Thyroid gland (tissue), 4 donors: ENCODE results near the gene CNNM4. TPM values are rescaled to one million over a fixed set of nuclear protein-coding genes. Genes with fewer than 3 reads are reported as not detected.

ENCODE experiments used
- DNase-seq, 2 donors: peaks; one replicate each; pipeline ENCODE4 v3.0.0-alpha.2; 2019
- H3K27ac ChIP-seq, 3 donors: fragments of 200-600 bp; sonication (generic); 1 replicate in 2 of 3; 2 replicates in 1 of 3; pipeline ENCODE4 v1.5.1; 2016 to 2019; ENCODE audit warnings: mild to moderate bottlenecking in 1 of 3, moderate library complexity in 1 of 3
- H3K27me3 ChIP-seq: fragments of 200-600 bp; sonication (generic); one replicate; pipeline ENCODE4 v1.5.1; 2019
- H3K36me3 ChIP-seq, 2 donors: fragments of 200-600 bp; sonication (generic); one replicate each; pipeline ENCODE4 v1.5.1; 2016 to 2019
- H3K4me1 ChIP-seq, 2 donors: fragments of 200-600 bp; sonication (generic); one replicate each; pipeline ENCODE4 v1.5.1; 2017 to 2019
- H3K4me3 ChIP-seq, 3 donors: fragments of 200-600 bp; sonication (generic); replicated peaks in 1 of 3; 1 replicate in 2 of 3; 2 replicates in 1 of 3; pipeline ENCODE4 v1.5.1; 2016; ENCODE audit warnings: mild to moderate bottlenecking in 1 of 3
- H3K9me3 ChIP-seq: fragments of 200-600 bp; sonication (generic); one replicate; pipeline ENCODE4 v1.5.1; 2017
- POLR2A ChIP-seq, 2 donors: fragments of 450-650 bp; IDR thresholded peaks; one replicate each; pipeline ENCODE4 v1.6.1; 2017; ENCODE audit warnings: antibody characterized with exemption in 2 of 2, mild to moderate bottlenecking in 2 of 2, moderate library complexity in 1 of 2
- WGBS, 2 donors: methylation state at CpG; one replicate each; pipeline ENCODE4 v1.1.5; 2017; 5-methylcytosine and 5-hydroxymethylcytosine counted together
- intact Hi-C: fragments of 100-400 bp; cut with DNase I; formaldehyde crosslinking; loops from one replicate; pipeline ENCODE4 v1.15.1; 2023
- total RNA-seq, 4 donors: library from RNA; depleted of rRNA; stranded (reverse); fragments of >200 nt; gene quantifications; one replicate each; pipeline ENCODE4 v1.2.3, GENCODE V29; 2016
- TF ChIP-seq, protein P1 (sequence below), 6 experiments: fragments of 200-600 bp in 3 of 6; fragments of 450-650 bp in 3 of 6; sonication (generic) in 3 of 6; IDR thresholded peaks; one replicate each; pipeline ENCODE4 v1.5.1; 2016 to 2019; ENCODE audit warnings: antibody characterized with exemption in 6 of 6, mild to moderate bottlenecking in 2 of 6, inconsistent platforms in 1 of 6, moderate library complexity in 1 of 6

CNNM4 gene
- total RNA-seq, 4 donors from 2014 or later = 6.6 to 9.5 (median 7.7) TPM

DNA sequence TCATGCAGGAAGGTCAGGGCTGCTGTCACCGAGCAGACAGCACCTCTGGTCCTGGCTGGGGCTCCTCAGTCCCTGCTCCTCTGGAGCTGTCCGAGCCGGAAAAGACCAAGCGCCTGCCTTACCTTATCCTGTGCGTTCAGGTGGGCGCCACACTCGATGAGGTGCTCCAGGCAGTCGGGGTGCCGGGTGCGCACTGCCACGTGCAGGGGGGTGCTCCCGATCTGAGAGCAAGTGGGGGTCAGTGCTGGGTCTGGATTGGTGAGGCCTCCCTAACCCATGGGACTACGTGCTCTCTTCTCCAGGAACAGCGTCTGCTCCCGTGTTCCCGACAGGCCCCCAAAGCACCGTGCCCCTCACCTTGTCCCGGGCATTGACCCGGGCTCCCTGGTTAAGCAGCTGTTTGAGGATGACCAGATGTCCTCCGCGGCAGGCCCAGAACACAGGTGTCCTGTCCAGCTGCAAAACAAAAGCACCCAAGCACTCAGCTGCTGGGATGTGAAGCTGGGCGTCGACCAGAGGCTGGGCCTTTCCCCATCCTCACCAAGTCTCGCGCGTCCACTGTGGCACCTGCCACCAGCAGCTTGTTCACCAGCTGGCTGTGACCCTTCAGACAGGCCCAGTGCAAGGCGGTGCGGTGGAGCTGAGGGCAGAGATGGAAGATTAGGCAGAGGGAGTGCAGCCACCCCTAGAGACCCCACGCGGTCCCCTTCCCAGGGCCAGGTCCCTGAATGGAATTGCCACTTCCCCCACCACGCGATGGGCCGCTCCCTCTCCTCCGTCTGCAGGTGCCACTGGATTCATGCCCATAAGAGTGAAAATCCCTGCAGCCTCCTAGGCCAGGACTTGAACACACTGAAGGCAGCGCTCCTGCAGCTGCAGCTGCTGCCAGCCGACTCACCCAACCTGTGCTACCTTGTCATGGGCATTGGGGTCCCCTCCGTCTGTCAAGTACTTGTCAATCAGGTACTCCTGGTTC lies 79.5 kb downstream of the CNNM4 start:
- no peaks in the 10 kb centered on the region for H3K36me3 ChIP-seq
- TF ChIP-seq, protein P1, sequence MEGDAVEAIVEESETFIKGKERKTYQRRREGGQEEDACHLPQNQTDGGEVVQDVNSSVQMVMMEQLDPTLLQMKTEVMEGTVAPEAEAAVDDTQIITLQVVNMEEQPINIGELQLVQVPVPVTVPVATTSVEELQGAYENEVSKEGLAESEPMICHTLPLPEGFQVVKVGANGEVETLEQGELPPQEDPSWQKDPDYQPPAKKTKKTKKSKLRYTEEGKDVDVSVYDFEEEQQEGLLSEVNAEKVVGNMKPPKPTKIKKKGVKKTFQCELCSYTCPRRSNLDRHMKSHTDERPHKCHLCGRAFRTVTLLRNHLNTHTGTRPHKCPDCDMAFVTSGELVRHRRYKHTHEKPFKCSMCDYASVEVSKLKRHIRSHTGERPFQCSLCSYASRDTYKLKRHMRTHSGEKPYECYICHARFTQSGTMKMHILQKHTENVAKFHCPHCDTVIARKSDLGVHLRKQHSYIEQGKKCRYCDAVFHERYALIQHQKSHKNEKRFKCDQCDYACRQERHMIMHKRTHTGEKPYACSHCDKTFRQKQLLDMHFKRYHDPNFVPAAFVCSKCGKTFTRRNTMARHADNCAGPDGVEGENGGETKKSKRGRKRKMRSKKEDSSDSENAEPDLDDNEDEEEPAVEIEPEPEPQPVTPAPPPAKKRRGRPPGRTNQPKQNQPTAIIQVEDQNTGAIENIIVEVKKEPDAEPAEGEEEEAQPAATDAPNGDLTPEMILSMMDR (IDR thresholded peaks at IDR 0.05) = no peak
- no peak for TF ChIP-seq POLR2A (IDR thresholded peaks at IDR 0.05)
- 91 to 92% methylated on average over 29 to 35 of the region's 37 CpGs for WGBS, 2 donors

DNA sequence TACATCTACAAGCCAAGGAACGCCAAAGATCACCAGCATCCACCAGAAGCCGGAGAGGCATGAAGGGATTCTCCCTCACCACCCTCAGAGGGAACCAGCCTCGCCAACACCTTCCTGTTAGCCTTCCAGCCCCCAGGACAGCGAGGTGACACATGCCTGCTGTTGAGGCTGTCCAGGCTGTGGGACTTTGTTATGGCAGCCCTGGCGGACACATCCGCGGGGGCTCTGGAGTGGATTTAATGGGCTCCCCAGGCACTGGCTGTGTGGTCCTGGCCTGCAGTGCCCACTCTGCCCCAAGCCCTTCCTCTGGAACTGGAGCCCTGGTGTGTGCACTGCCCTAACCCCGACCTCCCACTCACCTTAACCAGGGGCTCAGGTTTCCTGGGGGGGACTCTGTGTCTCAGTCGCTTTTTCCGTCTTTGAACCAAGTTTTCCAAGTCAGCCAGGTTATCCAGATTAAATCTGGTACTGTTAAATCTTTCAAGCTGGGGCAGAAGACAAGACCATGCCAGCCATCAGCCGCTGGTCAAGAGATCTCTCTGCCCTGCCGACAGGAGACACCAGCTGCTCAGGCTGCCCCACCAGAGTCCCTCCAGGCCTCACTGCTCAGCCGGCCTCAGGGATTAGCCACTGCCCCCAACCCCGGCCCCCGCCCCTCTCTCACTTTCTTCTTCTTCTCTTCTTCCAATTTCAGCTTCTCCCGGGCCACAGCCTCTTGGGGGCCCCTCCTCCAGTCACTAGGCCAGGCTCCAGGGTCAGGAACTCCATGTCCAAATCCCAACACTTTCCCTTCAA lies 81.2 kb downstream of the CNNM4 start:
- Histone ChIP-seq H3K36me3 (no peaks in the 10 kb centered on the region), H3K27me3 (no peaks in the 10 kb centered on the region), H3K4me1 (peaks cover 0 to 9% of the 10 kb centered on the region in 2 donors), H3K4me3 (no peak overlapping the region), H3K27ac (no peak overlapping the region), H3K9me3 (no peaks in the 10 kb centered on the region)
- DNase-seq = no peak
- WGBS, 2 donors = 84 to 88% methylated on average over 14 to 16 of the region's 16 CpGs
- intact Hi-C loops = no loop called here
- TF ChIP-seq, protein P1 (IDR thresholded peaks at IDR 0.05) = no peak
- no peak for TF ChIP-seq POLR2A (IDR thresholded peaks at IDR 0.05)

More for the DNA sequence above, 79.5 kb downstream of the CNNM4 start:
- no peaks in the 10 kb centered on the region for H3K27me3 ChIP-seq
- DNase-seq = no peak
- H3K4me1 ChIP-seq = peaks cover 0 to 9% of the 10 kb centered on the region in 2 donors
- H3K9me3 ChIP-seq = no peaks in the 10 kb centered on the region
- H3K4me3 ChIP-seq = no peak overlapping the region
- intact Hi-C loops = no loop called here
- no peak overlapping the region for H3K27ac ChIP-seq

DNA sequence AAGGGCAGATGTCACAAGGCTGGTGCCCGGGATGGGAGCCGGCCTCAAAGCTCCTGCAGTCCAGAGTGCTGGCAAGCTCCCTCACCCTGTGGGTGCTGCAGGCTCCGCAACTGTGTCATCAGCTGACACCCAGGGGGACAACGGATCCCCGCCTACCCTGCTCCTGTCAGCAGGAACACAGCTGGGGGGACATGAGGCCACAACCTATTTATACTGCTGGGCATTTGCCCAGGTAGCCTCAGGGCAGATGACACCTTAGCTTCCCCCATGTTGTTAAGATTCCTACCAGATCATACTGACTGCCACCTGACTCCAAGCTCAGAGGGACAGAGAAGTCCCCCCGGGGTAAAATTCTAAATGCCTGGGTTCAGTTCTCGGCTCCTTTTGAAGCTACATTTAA lies 81.9 kb downstream of the CNNM4 start:
- no peak for TF ChIP-seq POLR2A (IDR thresholded peaks at IDR 0.05)
- TF ChIP-seq, protein P1 (IDR thresholded peaks at IDR 0.05) = no peak
- Histone ChIP-seq H3K27me3 (no peaks in the 10 kb centered on the region), H3K36me3 (no peaks in the 10 kb centered on the region), H3K4me3 (no peak overlapping the region), H3K27ac (no peak overlapping the region), H3K4me1 (peaks cover 0 to 9% of the 10 kb centered on the region in 2 donors), H3K9me3 (no peaks in the 10 kb centered on the region)
- intact Hi-C loops = no loop called here
- no peak for DNase-seq
- 89 to 92% methylated on average over 6 to 7 of the region's 7 CpGs for WGBS, 2 donors

DNA sequence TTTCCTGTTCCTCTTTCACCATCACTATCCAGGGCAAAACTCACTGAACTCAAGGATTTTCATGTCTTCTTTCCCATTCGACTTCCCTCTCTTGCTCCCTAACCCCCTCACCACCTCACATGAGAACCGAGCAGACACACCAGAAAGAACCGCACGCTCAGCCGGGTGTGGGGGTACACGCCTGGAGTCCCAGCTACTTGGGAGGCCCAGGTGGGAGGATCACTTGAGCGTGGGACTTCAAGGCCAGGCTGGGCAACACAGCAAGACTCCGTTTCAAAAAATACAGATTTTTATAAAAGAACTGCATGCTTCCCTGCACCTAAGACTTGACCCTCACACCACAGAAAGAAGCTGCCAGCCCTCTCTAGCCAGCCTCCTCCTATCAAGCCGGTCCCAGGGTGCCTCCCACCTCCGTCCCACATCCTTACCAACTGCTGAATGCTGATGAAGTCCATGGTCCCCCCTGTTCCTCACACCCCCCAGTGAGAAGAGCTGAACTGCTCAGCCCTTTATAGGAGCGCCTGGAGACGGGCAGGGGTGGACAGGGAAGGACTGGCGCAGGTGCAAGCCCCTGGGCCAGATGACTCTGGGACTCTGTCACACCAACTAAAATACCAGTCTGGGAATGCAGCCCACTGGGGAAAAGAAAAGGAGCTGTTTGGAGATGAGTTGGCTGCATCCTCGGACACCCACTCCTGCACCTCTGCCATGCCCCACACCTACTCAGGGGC lies 83.0 kb downstream of the CNNM4 start, which contains the start of gene ANKRD23:
Gene ANKRD23 (minus strand): TSS at position 484 of the 731 bp plus-strand sequence. CDS start 29 bp downstream, at position 455.
- no peaks in the 10 kb centered on the region for H3K27me3 ChIP-seq
- H3K36me3 ChIP-seq = peaks cover 2 to 5% of the 10 kb centered on the region in 2 donors
- H3K4me3 ChIP-seq = no peak within 1 kb of the TSS
- intact Hi-C loops = no loop called here
- no peak for TF ChIP-seq POLR2A (IDR thresholded peaks at IDR 0.05)
- TF ChIP-seq, protein P1 (IDR thresholded peaks at IDR 0.05) = no peak
- no peaks in the 10 kb centered on the region for H3K9me3 ChIP-seq
- H3K27ac ChIP-seq = no peak within 1 kb of the TSS
- peaks cover 0 to 9% of the 10 kb centered on the region in 2 donors for H3K4me1 ChIP-seq
- DNase-seq = no peak
- WGBS, 2 donors = 97% methylated on average over 14 of the region's 14 CpGs
